HG02938 (cell line): ENCODE results near the gene SEM1.
"Not testable (repeated sequence)": the region's sequence is repeated elsewhere in the genome, so short reads cannot be mapped to it uniquely, and the experiment has no call there.

Source experiments
- ATAC-seq: cut with Tn5 transposase; IDR thresholded peaks from one replicate; pipeline ENCODE4 v1.9.1; 2021; ENCODE audit warnings: mild to moderate bottlenecking, moderate library complexity; ENCODE audit not compliant: unreplicated experiment

The SEM1 gene

DNA sequence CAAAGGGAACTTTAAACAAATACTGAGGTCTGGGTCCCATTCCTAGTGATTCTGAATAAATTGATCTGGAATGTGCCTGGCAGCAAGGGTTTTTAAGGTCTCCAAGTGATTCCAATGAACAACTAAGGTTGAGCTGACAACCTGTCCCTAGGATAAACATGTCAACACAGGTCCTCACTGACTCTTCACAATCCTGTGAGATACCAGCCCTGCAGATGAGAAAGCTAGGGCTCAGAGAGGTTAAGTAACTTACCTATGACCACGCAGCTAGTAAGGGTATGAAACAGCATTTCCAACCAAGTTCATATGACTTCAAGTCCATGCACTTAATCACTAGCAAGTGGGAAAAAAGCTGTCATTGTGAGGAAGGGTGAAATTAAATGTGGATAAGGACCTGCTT is 44.0 kb downstream of the SEM1 start:
- ATAC-seq = no peak

DNA sequence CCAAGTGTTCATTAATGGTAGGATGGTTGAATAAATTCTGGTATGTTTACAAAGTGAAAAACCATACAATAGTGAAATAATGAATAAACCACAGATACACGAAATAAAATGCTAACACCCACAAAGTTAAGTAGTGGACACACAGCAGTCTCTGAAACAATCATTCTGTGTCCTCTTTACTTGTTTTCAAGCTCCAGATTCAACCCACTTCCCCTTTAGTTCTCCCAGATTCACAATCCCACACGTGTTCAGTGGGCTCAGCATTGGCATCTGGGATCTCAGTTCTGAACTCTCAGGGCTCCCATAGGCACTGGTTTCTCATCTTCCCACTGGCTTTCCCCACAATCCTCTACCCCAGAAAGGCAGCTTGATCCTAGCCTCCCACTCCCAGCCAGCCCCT is 44.9 kb downstream of the SEM1 start:
- no peak for ATAC-seq

DNA sequence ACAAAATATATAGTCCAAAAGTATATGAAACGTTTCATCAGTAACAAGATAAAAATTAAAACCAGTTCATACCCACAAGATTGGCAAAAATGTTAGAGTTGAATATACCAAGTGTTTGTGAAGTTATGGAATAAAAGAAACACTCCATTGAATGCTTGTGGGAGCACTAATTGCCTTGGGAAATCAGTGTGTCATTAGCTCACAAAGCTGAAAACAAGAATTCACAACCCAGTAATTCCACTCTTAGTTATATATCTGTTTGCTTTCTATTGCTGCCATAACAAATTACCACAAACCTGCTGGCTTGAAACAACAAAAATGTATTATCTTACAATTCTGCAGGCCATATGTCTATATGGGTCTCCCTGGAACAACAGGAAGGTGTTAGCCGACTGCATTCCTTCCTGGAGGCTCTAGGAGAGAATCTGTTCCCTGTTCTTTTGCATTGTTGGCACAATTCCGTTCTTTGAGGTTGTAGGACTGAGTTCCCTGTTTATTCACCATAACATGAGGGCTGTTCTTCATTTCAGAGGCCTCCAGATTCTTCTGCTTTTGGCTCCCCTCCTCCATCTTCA is 45.7 kb downstream of the SEM1 start:
- no peak for ATAC-seq

DNA sequence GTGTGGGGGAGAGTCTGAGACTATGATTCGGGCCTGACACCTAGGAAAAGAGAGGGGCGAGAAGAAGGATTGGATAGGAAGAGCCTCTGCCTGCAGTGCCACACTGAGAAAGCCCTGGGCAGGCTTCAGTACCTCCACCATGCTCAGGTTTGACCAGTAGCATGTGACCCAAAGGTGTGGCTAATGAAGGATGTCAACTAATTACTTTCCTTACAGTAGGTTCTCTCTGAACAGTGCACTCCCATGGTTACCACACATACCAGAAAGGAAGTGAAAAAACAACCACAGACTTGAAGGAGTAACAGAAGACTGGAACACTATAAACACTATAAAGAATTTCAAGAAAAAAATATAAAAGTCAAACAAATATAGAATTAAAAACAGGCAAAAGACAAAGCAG is 46.2 kb downstream of the SEM1 start:
- ATAC-seq = peak; percentile 91

DNA sequence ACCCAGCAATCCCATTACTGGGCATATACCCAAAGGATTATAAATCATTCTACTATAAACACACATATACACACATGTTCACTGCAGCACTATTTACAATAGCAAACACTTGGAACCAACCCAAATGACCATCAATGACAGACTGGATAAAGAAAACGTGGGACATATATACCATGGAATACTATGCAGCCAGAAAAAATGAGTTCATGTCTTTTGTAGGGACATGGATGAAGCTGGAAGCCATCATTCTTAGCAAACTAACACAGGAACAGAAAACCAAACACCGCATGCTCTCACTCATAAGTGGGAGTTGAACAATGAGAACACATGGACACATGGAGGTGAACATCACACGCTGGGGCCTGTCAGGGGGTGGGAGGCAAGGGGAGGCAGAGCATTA is 47.5 kb downstream of the SEM1 start:
- ATAC-seq = not testable (repeated sequence)

DNA sequence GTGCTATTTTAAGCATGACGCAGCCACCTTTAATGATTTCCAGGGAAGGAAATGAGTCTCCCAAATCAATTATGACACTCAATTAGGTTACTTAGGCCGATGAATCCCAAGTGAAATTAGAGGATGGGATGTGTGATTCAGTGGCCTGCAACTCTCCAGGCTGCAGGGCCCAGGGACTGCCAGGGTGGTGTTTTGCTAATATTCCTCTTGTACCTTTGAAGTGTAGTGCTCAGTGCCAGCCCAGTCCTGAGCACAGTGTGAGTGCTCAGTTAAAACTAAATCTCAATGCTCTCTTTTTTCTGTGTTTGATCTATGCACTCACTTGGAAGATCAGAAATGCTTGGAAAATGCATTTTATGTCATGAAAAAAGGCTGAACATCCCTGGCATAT is 51.6 kb downstream of the SEM1 start:
- no peak for ATAC-seq

DNA sequence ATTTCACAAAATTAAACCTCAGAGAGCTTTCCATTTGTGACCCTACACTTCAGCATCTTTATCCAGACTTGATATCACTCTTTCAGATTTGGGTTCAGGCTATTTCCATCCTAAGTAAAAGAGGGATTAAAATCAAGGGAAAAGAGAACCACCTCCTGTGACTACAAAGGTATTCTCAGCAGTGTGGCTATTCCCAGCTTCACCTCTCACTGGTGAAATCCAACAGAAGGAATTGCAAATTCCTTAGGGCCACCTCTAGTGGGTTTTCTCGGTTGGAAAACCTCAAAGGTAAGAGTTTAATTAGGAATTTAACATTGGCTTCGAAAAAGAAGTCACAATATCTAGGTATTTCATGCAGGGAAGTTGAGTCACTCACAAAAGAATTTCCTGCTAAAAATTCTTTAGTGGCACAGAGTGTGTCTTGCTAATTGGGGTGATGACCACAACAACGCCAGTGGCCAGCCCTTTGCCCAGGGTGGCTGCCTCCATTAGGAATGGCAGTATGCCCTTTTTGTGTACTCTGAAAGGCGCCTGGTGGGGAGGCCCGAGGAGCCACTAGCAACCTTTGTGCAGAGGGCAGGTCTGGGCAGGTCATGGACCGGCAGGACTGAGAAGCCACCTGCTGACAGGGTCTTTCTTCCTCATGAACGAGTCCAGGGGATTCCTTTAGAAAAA is 52.2 kb downstream of the SEM1 start:
- ATAC-seq = no peak

DNA sequence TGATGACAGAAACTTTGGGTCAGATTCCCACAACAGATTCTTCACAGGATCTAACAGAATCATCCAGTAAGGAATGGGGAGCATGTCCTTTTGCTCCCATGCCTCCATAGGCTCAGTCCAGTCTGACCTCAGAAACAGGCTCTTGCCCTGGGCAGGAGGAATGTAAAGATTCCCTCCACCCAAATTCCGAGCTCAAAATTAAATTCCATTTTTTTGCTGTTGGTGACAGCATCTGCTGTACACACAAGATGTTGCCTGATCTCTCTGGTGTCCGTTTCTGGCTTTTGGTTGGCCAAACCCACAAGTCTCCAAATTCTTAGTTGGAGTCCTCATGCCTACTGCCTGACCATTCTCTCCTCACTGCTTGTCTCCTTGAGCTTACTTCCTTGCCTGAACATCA is 53.7 kb downstream of the SEM1 start:
- ATAC-seq = no peak

DNA sequence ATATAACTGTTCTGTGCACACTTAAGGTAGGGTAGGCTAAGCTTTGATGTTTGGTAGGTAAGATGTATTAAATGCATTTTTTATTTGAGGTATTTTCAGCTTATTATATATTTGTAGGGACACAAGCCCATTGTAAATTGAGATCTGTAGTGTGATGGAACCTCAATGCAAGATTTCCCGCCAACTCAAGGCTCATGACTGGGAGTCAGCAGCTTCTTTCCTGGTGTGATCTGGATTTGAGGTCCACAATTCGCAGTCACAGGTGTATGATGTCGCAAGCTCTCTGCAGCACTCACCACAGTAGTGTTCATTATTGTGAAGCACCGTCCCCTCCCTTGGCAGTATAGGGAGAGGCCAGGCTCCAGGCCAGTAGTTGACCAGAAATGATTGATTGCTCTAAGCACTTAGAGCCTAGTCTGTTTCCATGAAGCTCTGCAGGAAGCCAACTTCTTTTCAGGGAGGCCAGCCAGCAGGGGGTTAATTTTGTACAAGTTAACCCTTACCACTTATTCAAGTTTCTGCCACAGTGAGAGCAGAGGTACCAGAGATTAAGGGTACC is 54.9 kb downstream of the SEM1 start:
- ATAC-seq = no peak

DNA sequence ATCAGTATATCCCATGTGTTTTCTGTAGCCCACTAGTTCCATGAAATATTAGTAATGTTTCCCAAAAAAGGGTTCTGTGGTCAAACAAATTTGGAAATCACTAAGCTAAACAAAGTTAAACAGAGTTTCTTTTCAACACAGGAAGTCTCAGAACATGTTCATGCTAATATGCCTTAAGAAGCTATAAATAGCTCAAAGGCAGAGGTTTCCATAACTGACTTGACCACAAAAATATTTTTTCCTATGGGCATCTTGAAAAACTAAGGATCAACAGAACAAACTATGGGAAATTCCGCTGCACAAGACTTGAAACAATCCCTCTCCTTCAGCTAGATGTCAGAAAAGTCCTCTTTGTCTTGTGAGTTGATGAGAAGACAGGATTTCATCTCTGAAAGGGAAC is 59.7 kb downstream of the SEM1 start:
- ATAC-seq = no peak

DNA sequence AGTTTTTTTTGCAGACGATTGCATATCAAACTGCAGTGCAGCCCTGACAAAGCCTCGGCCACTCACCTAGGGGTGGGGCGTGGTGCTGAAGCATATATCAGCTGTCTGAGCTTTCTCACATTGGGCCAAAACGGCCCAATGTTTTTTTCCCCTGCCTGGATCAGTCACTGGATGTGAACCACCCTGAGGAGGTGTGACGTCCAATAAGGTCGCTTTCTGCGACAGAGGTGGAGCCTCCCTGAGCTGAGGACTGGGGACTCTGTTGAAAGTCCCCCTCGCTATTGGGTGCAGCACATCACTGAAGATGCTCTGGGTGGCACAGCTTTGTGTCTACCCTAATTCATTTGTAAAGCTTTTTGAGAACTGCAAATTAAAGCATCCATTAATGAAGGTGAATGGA is 60.9 kb downstream of the SEM1 start:
- no peak for ATAC-seq

DNA sequence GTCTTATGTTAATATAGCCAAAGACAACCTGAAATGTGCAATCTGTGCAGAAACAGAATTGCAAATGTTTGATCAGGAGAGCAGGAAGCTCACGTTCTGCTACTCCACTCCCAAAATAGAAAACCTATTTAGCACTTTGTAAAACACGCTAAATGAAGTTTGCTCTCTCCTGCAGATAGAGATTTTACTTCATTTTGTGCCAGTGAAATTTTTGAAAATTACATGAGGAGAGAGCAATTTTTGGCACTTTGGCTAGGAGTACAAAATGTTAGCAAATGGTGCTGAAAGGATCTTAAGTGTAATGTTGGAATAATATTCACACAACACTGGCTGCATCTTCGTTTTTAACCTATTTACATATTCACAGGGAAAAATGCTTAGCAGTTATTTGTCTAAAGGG is 61.9 kb downstream of the SEM1 start:
- ATAC-seq = no peak

DNA sequence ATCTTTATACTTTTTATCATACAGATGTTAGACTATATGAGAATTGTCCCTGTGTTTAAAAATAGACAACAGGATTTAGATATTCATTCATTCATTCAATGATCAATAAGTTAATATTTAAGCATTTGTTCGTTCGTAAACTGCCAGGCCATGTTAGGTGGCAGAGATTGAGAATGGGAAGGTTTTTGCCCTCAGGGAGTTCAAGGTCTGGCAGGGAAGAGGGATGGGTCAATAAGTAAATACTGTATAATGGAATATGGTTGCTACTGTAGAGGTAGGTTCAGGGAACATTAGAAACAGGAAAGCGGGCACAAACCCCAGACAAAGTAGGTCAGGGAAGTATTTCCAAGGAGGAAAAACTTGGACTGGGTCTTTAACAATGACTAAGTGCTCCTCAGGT is 64.6 kb downstream of the SEM1 start:
- ATAC-seq = no peak

DNA sequence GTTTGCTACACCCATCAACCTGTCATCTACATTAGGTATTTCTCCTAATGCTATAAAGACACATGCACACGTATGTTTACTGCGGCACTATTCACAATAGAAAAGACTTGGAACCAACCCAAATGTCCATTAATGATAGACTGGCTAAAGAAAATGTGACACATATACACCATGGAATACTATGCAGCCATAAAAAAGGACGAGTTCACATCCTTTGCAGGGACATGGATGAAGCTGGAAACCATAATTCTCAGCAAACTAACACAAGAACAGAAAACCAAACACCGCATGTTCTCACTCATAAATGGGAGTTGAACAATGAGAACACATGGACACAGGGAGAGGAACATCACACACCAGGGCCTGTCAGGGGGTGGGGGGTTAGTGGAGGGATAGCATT is 66.2 kb downstream of the SEM1 start:
- ATAC-seq = not testable (repeated sequence)

DNA sequence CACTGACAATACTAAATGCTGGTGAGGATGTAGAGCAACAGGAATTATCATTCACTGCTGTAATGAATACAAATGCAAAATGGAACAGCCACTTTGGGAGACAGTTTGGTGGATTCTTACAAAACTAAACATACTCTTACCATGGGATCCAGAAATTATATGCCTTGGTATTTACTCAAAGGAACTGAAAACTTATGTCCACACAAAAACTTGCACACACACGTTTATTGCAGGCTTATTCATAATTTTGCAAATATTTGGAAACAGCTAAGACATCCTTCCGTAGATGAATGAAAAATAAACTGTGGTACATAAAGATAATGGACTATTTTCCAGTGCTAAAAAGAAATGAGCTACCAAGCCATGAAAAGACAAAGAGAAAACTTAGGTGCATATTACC is 69.6 kb downstream of the SEM1 start:
- ATAC-seq = no peak
